OCI-LY3 (cell line): ENCODE measurements around the gene NUTF2.

ENCODE experiments used
- H2AFZ ChIP-seq: fragments of 200-600, 300-600 bp; shearing (Covaris generic); 2 replicates; pipeline ENCODE4 v1.6.0; 2014; ENCODE audit warnings: antibody characterized with exemption, low read depth, low read length
- H3K27ac ChIP-seq: fragments of 200-600, 300-600 bp; sonication (generic); 2 replicates; pipeline ENCODE4 v1.5.1; 2014; ENCODE audit warnings: mild to moderate bottlenecking, low read length, moderate library complexity, mixed read lengths
- H3K27me3 ChIP-seq: fragments of 200-600, 300-600 bp; sonication (generic); 2 replicates; pipeline ENCODE4 v1.6.1; 2014; ENCODE audit warnings: low read depth, low read length, mixed read lengths
- H3K36me3 ChIP-seq: fragments of 200-600, 300-600 bp; sonication (generic); replicated peaks from 2 replicates; pipeline ENCODE3; 2014; ENCODE audit warnings: low read depth, low read length, mixed read lengths
- H3K4me1 ChIP-seq: fragments of 300-600, 200-600 bp; sonication (generic); 2 replicates; pipeline ENCODE4 v1.6.1; 2014; ENCODE audit warnings: low read length, mixed read lengths
- H3K4me2 ChIP-seq: fragments of 200-600, 300-600 bp; sonication (generic); 2 replicates; pipeline ENCODE4 v1.6.1; 2014; ENCODE audit warnings: low read length, mixed read lengths
- H3K4me3 ChIP-seq: fragments of 300-600, 200-600 bp; sonication (generic); 2 replicates; pipeline ENCODE4 v1.5.1; 2014; ENCODE audit warnings: antibody characterized with exemption, mild to moderate bottlenecking, low read length, moderate library complexity
- H3K79me2 ChIP-seq: fragments of 300-600, 200-600 bp; shearing (Covaris generic); 2 replicates; pipeline ENCODE4 v1.6.1; 2014; ENCODE audit warnings: mild to moderate bottlenecking, low read length, mixed read lengths
- H3K9ac ChIP-seq: fragments of 300-600, 200-600 bp; shearing (Covaris generic); 2 replicates; pipeline ENCODE4 v1.6.0; 2014; ENCODE audit warnings: mild to moderate bottlenecking, low read length, moderate library complexity
- H3K9me3 ChIP-seq: fragments of 200-600, 300-600 bp; shearing (Covaris generic); 2 replicates; pipeline ENCODE4 v1.6.1; 2014; ENCODE audit warnings: low read length, mixed read lengths; ENCODE audit not compliant: insufficient read depth
- H4K20me1 ChIP-seq: fragments of 200-600, 300-600 bp; sonication (generic); 2 replicates; pipeline ENCODE4 v1.6.1; 2016; ENCODE audit warnings: low read length, mixed read lengths; ENCODE audit not compliant: insufficient read depth
- EZH2phosphoT487 ChIP-seq: fragments of 200-600 bp; shearing (Covaris generic); IDR thresholded peaks from 2 replicates; pipeline ENCODE4 v1.6.1; 2018; ENCODE audit warnings: antibody characterized with exemption, mixed run types, low read depth
- TF ChIP-seq, protein P1 (sequence below): fragments of 200-600, 300-600 bp; sonication (generic); IDR thresholded peaks from 2 replicates; pipeline ENCODE4 v1.5.1; 2014; ENCODE audit warnings: antibody characterized with exemption, low read length, low read depth

Gene NUTF2

GRCh38 chr16:67871256-67871655, 24.5 kb downstream of the NUTF2 start:
- Histone ChIP-seq H3K36me3 (peaks cover 13% of the 10 kb centered on the region), H3K27me3 (no peaks in the 10 kb centered on the region), H3K9me3 (no peaks in the 10 kb centered on the region), H4K20me1 (peaks cover 15% of the 10 kb centered on the region), H2AFZ (no peak overlapping the region), H3K79me2 (peaks cover 33% of the 10 kb centered on the region), H3K4me3 (no peak overlapping the region), H3K4me2 (no peak overlapping the region), H3K4me1 (peaks cover 14% of the 10 kb centered on the region), H3K9ac (no peak overlapping the region), H3K27ac (no peak overlapping the region)
- TF ChIP-seq EZH2phosphoT487, result no peak
- TF ChIP-seq, protein P1, sequence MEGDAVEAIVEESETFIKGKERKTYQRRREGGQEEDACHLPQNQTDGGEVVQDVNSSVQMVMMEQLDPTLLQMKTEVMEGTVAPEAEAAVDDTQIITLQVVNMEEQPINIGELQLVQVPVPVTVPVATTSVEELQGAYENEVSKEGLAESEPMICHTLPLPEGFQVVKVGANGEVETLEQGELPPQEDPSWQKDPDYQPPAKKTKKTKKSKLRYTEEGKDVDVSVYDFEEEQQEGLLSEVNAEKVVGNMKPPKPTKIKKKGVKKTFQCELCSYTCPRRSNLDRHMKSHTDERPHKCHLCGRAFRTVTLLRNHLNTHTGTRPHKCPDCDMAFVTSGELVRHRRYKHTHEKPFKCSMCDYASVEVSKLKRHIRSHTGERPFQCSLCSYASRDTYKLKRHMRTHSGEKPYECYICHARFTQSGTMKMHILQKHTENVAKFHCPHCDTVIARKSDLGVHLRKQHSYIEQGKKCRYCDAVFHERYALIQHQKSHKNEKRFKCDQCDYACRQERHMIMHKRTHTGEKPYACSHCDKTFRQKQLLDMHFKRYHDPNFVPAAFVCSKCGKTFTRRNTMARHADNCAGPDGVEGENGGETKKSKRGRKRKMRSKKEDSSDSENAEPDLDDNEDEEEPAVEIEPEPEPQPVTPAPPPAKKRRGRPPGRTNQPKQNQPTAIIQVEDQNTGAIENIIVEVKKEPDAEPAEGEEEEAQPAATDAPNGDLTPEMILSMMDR, result no peak

GRCh38 chr16:67872131-67872630, 25.4 kb downstream of the NUTF2 start:
- Histone ChIP-seq H3K27me3 (no peaks in the 10 kb centered on the region), H3K9ac (peak overlapping the region; percentile 77), H3K4me3 (peak overlapping the region; percentile 95), H3K9me3 (no peaks in the 10 kb centered on the region), H3K79me2 (peaks cover 37% of the 10 kb centered on the region), H4K20me1 (peaks cover 15% of the 10 kb centered on the region), H3K4me2 (peak overlapping the region; percentile 98), H3K36me3 (peaks cover 22% of the 10 kb centered on the region), H2AFZ (peak overlapping the region; percentile 44; the same call in 1 of the 2 replicates), H3K4me1 (peaks cover 14% of the 10 kb centered on the region), H3K27ac (peak overlapping the region; percentile 52)
- no peak for TF ChIP-seq EZH2phosphoT487
- TF ChIP-seq, protein P1, result no peak

DNA sequence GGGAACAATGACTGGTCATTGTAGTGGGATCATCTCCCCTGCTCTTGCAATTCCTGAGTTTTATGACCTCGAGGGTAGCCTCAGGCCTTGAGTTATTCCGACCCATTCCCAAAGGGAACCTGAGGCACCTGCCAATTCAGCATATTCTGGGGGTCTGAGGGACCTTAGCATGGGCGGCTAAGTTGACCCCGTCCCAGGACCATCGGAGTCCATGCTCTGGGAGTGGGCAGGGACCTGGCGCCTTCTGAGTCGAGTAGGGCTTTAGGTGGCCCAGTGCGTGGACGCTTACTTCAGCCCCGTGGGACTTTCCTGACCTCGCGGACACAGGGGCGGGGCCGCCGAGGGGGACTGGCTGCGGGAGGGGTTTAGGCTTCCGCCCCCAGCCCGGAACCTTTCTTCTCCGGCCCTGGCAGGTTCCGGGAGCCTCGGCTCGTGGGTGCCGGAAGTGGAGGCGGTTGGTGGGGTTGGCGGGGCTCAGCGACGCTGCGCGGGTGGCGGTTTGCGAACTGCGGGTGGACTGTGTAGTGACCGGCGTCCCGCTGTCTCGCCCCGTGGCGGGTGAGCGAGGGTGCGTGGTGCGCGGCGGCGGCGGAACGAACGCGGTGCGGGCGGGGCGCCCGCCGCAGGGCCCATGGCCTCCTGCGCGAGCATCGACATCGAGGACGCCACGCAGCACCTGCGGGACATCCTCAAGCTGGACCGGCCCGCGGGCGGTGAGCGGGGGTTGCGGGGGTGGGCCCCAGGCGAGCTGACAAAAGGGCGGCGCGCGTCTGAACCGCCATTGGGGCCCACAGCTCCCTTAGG, 26.1 kb downstream of the NUTF2 start, which contains the start of gene EDC4:
TSS of gene EDC4 (plus strand) at position 422 of the 804 bp plus-strand sequence. CDS start at position 632, 210 bp downstream.
- Histone ChIP-seq H3K4me3 (peak within 1 kb of the TSS; percentile 95), H3K27me3 (no peaks in the 10 kb centered on the region), H3K27ac (peak within 1 kb of the TSS; percentile 52), H3K4me2 (peak within 1 kb of the TSS; percentile 98), H3K9me3 (no peaks in the 10 kb centered on the region), H3K79me2 (peaks cover 37% of the 10 kb centered on the region), H3K36me3 (peaks cover 25% of the 10 kb centered on the region), H2AFZ (peak within 1 kb of the TSS; percentile 89), H3K4me1 (peaks cover 14% of the 10 kb centered on the region), H4K20me1 (peaks cover 15% of the 10 kb centered on the region), H3K9ac (peak within 1 kb of the TSS; percentile 77)
- TF ChIP-seq, protein P1, result no peak
- no peak for TF ChIP-seq EZH2phosphoT487
